BLaER1 (cell line): ENCODE data around the gene CRISPLD2.
A peak's percentile ranks its signal among the peaks of the same experiment; 100 is the strongest.

Experiments used
- H3K27ac ChIP-seq: shearing (Covaris generic); formaldehyde crosslinking; 2 replicates; pipeline ENCODE4 v1.8.1; 2022
- H3K27me3 ChIP-seq: shearing (Covaris generic); formaldehyde crosslinking; 2 replicates; pipeline ENCODE4 v1.8.1; 2022
- H3K36me3 ChIP-seq: shearing (Covaris generic); formaldehyde crosslinking; 2 replicates; pipeline ENCODE4 v1.8.1; 2022
- H3K4me1 ChIP-seq: shearing (Covaris generic); formaldehyde crosslinking; 2 replicates; pipeline ENCODE4 v1.8.1; 2022
- H3K4me2 ChIP-seq: shearing (Covaris generic); formaldehyde crosslinking; 2 replicates; pipeline ENCODE4 v1.8.1; 2022
- H3K4me3 ChIP-seq: shearing (Covaris generic); formaldehyde crosslinking; 2 replicates; pipeline ENCODE4 v1.8.1; 2022
- H3K9ac ChIP-seq: shearing (Covaris generic); formaldehyde crosslinking; 2 replicates; pipeline ENCODE4 v1.8.1; 2022
- H3K9me3 ChIP-seq: shearing (Covaris generic); formaldehyde crosslinking; 2 replicates; pipeline ENCODE4 v1.8.1; 2022
- H4K20me1 ChIP-seq: shearing (Covaris generic); formaldehyde crosslinking; 2 replicates; pipeline ENCODE4 v1.8.1; 2022
- Cebpa-rat ChIP-seq: shearing (Covaris generic); IDR thresholded peaks from 2 replicates; pipeline ENCODE4 v1.8.1; 2022

Gene CRISPLD2

GRCh38 chr16:84884246-84884595, 64.4 kb downstream of the CRISPLD2 start:
- no peaks in the 10 kb centered on the region for H3K36me3 ChIP-seq
- no peaks in the 10 kb centered on the region for H3K9me3 ChIP-seq
- no peak for TF ChIP-seq Cebpa-rat
- peak overlapping the region; percentile 87 for H3K4me2 ChIP-seq
- H3K4me1 ChIP-seq, result peaks cover 61% of the 10 kb centered on the region
- peak overlapping the region; percentile 60 for H3K27ac ChIP-seq
- H4K20me1 ChIP-seq, result no peaks in the 10 kb centered on the region
- no peaks in the 10 kb centered on the region for H3K27me3 ChIP-seq
- peak overlapping the region; percentile 39; the same call in 1 of the 2 replicates for H3K4me3 ChIP-seq
- peak overlapping the region; percentile 43; the same call in 1 of the 2 replicates for H3K9ac ChIP-seq

- H3K27me3 ChIP-seq, result no peaks in the 10 kb centered on the region
- H3K4me3 ChIP-seq, result peak overlapping the region; percentile 39
- 0 out of 2 replicates have a peak, but pooled peaks have one; percentile 5 for TF ChIP-seq Cebpa-rat
- peak overlapping the region; percentile 60 for H3K27ac ChIP-seq
- H3K4me1 ChIP-seq, result peaks cover 66% of the 10 kb centered on the region
- no peaks in the 10 kb centered on the region for H3K9me3 ChIP-seq
- H3K9ac ChIP-seq, result peak overlapping the region; percentile 43; the same call in 1 of the 2 replicates
- no peaks in the 10 kb centered on the region for H4K20me1 ChIP-seq
- H3K36me3 ChIP-seq, result no peaks in the 10 kb centered on the region
- H3K4me2 ChIP-seq, result peak overlapping the region; percentile 87
These were observed 65.0 kb downstream of the CRISPLD2 start for GRCh38 chr16:84884596-84885341.

GRCh38 chr16:84885342-84885910, 65.6 kb downstream of the CRISPLD2 start:
- peaks cover 67% of the 10 kb centered on the region for H3K4me1 ChIP-seq
- peak overlapping the region; percentile 87 for H3K4me2 ChIP-seq
- no peaks in the 10 kb centered on the region for H3K36me3 ChIP-seq
- H3K27ac ChIP-seq, result peak overlapping the region; percentile 60; the same call in 1 of the 2 replicates
- peak overlapping the region; percentile 39 for H3K4me3 ChIP-seq
- H3K27me3 ChIP-seq, result no peaks in the 10 kb centered on the region
- peak overlapping the region; percentile 43; the same call in 1 of the 2 replicates for H3K9ac ChIP-seq
- H3K9me3 ChIP-seq, result no peaks in the 10 kb centered on the region
- no peak for TF ChIP-seq Cebpa-rat
- H4K20me1 ChIP-seq, result no peaks in the 10 kb centered on the region

GRCh38 chr16:84886497-84887090, 66.8 kb downstream of the CRISPLD2 start:
- Histone ChIP-seq H4K20me1 (no peaks in the 10 kb centered on the region), H3K4me3 (no peak overlapping the region), H3K4me2 (peak overlapping the region; percentile 87), H3K4me1 (peaks cover 67% of the 10 kb centered on the region), H3K27me3 (no peaks in the 10 kb centered on the region), H3K36me3 (no peaks in the 10 kb centered on the region), H3K27ac (no peak overlapping the region), H3K9me3 (no peaks in the 10 kb centered on the region), H3K9ac (no peak overlapping the region)
- no peak for TF ChIP-seq Cebpa-rat

- Histone ChIP-seq H3K4me3 (no peak overlapping the region), H3K4me2 (peak overlapping the region; percentile 87), H3K27me3 (no peaks in the 10 kb centered on the region), H3K9me3 (no peaks in the 10 kb centered on the region), H3K4me1 (peaks cover 72% of the 10 kb centered on the region), H4K20me1 (no peaks in the 10 kb centered on the region), H3K36me3 (no peaks in the 10 kb centered on the region), H3K9ac (no peak overlapping the region), H3K27ac (no peak overlapping the region)
- TF ChIP-seq Cebpa-rat, result no peak
These were observed 67.4 kb downstream of the CRISPLD2 start for GRCh38 chr16:84887207-84887606.

GRCh38 chr16:84888450-84888849, 68.7 kb downstream of the CRISPLD2 start:
- no peaks in the 10 kb centered on the region for H3K36me3 ChIP-seq
- TF ChIP-seq Cebpa-rat, result no peak

GRCh38 chr16:84889066-84889465, 69.3 kb downstream of the CRISPLD2 start:
- no peaks in the 10 kb centered on the region for H3K27me3 ChIP-seq
- no peak for TF ChIP-seq Cebpa-rat
- peak overlapping the region; percentile 68 for H3K4me2 ChIP-seq
- H3K36me3 ChIP-seq, result no peaks in the 10 kb centered on the region
- no peaks in the 10 kb centered on the region for H4K20me1 ChIP-seq
- no peak overlapping the region for H3K9ac ChIP-seq
- no peak overlapping the region for H3K4me3 ChIP-seq
- H3K9me3 ChIP-seq, result peaks cover 7% of the 10 kb centered on the region; the same call in 1 of the 2 replicates
- peaks cover 79% of the 10 kb centered on the region for H3K4me1 ChIP-seq
- H3K27ac ChIP-seq, result no peak overlapping the region

More at GRCh38 chr16:84888450-84888849, 68.7 kb downstream of the CRISPLD2 start:
- Histone ChIP-seq H3K4me3 (no peak overlapping the region), H3K4me1 (peaks cover 79% of the 10 kb centered on the region), H3K4me2 (peak overlapping the region; percentile 68), H3K27ac (no peak overlapping the region), H3K27me3 (no peaks in the 10 kb centered on the region), H3K9me3 (0 out of 2 replicates have a peak, but pooled peaks cover 1% of the 10 kb centered on the region), H3K9ac (no peak overlapping the region), H4K20me1 (no peaks in the 10 kb centered on the region)

- no peaks in the 10 kb centered on the region for H3K36me3 ChIP-seq
- H3K9ac ChIP-seq, result no peak overlapping the region
- peaks cover 16% of the 10 kb centered on the region; the same call in 1 of the 2 replicates for H3K9me3 ChIP-seq
- H3K4me2 ChIP-seq, result no peak overlapping the region
- H4K20me1 ChIP-seq, result no peaks in the 10 kb centered on the region
- H3K27me3 ChIP-seq, result no peaks in the 10 kb centered on the region
- H3K27ac ChIP-seq, result no peak overlapping the region
- no peak for TF ChIP-seq Cebpa-rat
- no peak overlapping the region for H3K4me3 ChIP-seq
- H3K4me1 ChIP-seq, result peaks cover 68% of the 10 kb centered on the region
These were observed 70.6 kb downstream of the CRISPLD2 start for GRCh38 chr16:84890427-84890826.

GRCh38 chr16:84891149-84891795, 71.5 kb downstream of the CRISPLD2 start:
- no peak overlapping the region for H3K9ac ChIP-seq
- H3K27ac ChIP-seq, result no peak overlapping the region
- H3K27me3 ChIP-seq, result no peaks in the 10 kb centered on the region
- H3K4me2 ChIP-seq, result no peak overlapping the region
- H3K9me3 ChIP-seq, result peaks cover 16% of the 10 kb centered on the region; the same call in 1 of the 2 replicates
- no peak for TF ChIP-seq Cebpa-rat
- no peaks in the 10 kb centered on the region for H4K20me1 ChIP-seq
- H3K4me3 ChIP-seq, result no peak overlapping the region
- no peaks in the 10 kb centered on the region for H3K36me3 ChIP-seq
- peaks cover 60% of the 10 kb centered on the region for H3K4me1 ChIP-seq
